Progenitor cell of endocrine pancreas (in vitro differentiated cells): ENCODE measurements around the gene MTUS2. TPM values are rescaled to one million over a fixed set of nuclear protein-coding genes. Genes with fewer than 3 reads are reported as not detected.

Experiments
- DNase-seq: peaks from one replicate; pipeline ENCODE4 v3.0.0; 2021; ENCODE audit warnings: low spot score; ENCODE audit not compliant: unreplicated experiment
- H3K27ac Mint-ChIP-seq: 2 replicates; pipeline ENCODE4 v1.8.0; 2021; ENCODE audit warnings: mild to moderate bottlenecking, moderate library complexity, mixed read lengths
- H3K27me3 Mint-ChIP-seq: 2 replicates; pipeline ENCODE4 v1.8.0; 2021; ENCODE audit warnings: mixed read lengths
- H3K36me3 Mint-ChIP-seq: 2 replicates; pipeline ENCODE4 v1.8.0; 2022; ENCODE audit warnings: mixed read lengths; ENCODE audit not compliant: insufficient read depth
- H3K4me1 Mint-ChIP-seq: 2 replicates; pipeline ENCODE4 v1.8.0; 2021; ENCODE audit warnings: low read depth, mixed read lengths
- H3K4me3 Mint-ChIP-seq: 2 replicates; pipeline ENCODE4 v1.8.0; 2021; ENCODE audit warnings: low read depth, mild to moderate bottlenecking, moderate library complexity, mixed read lengths
- H3K9me3 Mint-ChIP-seq: 2 replicates; pipeline ENCODE4 v1.8.0; 2021; ENCODE audit warnings: low read depth, mixed read lengths
- total RNA-seq: library from RNA; stranded (reverse); gene quantifications from 2 replicates; pipeline ENCODE4 v1.2.1, GENCODE V29; 2021
- TF ChIP-seq, protein P1 (sequence below): fragments of 200-600 bp; sonication (generic); IDR thresholded peaks from one replicate; pipeline ENCODE4 v1.5.0; 2021; ENCODE audit warnings: antibody characterized with exemption, mild to moderate bottlenecking; ENCODE audit not compliant: unreplicated experiment

Gene MTUS2
- total RNA-seq, 1 donor from 2014 or later: 9.3 TPM

DNA sequence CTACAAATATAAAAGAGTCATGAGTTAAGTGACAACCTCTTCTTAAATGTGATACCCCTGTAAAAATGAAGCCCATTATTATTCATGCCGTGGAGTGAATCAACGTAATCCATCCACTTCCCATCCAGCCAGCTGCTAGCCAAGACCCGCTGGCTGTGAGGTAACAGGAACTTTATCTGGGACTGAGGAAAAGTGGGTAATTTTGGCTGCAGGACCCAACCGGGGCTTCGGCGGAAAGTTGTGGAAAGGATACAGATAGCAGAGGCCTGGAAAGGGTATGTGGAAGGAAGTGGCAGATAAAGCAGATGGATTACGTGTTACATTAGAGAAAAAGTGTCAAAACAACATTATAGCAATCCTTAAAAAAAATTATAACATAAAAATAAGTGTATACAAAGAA, 727.0 kb downstream of the MTUS2 start:
- Mint-ChIP-seq H3K4me3 (no peak overlapping the region), H3K27ac (peak overlapping the region; percentile 65), H3K9me3 (no peaks in the 10 kb centered on the region), H3K36me3 (peaks cover 13% of the 10 kb centered on the region), H3K4me1 (peaks cover 25% of the 10 kb centered on the region), H3K27me3 (no peaks in the 10 kb centered on the region)
- TF ChIP-seq, protein P1, sequence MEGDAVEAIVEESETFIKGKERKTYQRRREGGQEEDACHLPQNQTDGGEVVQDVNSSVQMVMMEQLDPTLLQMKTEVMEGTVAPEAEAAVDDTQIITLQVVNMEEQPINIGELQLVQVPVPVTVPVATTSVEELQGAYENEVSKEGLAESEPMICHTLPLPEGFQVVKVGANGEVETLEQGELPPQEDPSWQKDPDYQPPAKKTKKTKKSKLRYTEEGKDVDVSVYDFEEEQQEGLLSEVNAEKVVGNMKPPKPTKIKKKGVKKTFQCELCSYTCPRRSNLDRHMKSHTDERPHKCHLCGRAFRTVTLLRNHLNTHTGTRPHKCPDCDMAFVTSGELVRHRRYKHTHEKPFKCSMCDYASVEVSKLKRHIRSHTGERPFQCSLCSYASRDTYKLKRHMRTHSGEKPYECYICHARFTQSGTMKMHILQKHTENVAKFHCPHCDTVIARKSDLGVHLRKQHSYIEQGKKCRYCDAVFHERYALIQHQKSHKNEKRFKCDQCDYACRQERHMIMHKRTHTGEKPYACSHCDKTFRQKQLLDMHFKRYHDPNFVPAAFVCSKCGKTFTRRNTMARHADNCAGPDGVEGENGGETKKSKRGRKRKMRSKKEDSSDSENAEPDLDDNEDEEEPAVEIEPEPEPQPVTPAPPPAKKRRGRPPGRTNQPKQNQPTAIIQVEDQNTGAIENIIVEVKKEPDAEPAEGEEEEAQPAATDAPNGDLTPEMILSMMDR: no peak
- DNase-seq: no peak

DNA sequence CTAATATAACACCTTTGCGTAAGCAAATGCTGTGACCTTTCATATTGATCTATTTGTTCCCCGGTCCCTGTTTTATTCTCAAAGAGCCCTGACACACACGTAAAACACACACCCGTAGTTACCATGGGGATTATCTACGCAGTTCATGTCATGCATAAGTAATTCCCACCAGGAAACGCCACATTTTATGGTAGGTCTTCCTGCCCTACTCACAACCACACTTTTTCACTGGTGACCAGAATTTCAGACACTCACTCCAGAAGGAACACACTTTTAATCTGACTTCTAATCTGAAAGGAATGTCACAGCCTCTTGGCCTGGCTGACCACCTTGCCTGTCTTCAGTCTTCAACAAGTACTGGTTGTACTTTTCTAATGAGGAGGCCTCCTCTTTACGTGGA, 728.6 kb downstream of the MTUS2 start:
- DNase-seq: no peak

DNA sequence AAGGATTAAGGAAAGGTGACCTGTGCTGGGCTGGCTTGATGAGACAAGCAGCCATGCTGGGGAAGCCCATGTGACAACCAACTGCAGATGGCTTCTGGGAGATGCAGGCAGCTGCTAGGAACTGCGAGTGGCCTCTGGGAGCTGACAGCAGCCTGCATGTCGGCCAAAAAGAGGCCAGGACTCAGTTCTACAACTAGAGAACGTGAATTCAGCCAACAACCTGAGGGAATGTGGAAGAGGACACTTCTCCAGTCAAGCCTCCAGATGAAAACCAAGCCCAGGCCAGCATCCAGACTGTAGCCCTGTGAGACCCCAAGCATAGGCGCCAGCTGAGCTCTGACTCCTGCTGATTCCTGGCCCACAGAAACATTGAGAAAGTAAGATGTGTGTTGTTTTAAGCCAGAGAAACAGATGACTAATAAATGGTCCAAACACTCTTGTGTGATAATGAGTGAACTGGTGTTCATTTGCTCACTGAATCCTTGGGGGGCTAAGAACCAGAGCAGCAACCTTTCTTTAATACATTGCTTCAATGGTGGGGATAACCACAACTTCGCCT, 730.4 kb downstream of the MTUS2 start:
- H3K4me1 Mint-ChIP-seq: peaks cover 25% of the 10 kb centered on the region
- peaks cover 3% of the 10 kb centered on the region for H3K9me3 Mint-ChIP-seq
- H3K27me3 Mint-ChIP-seq: no peaks in the 10 kb centered on the region
- TF ChIP-seq, protein P1: no peak
- H3K27ac Mint-ChIP-seq: no peak overlapping the region
- H3K36me3 Mint-ChIP-seq: peaks cover 20% of the 10 kb centered on the region
- no peak overlapping the region for H3K4me3 Mint-ChIP-seq
- DNase-seq: no peak

More for the DNA sequence above, 728.6 kb downstream of the MTUS2 start:
- Mint-ChIP-seq H3K27me3 (no peaks in the 10 kb centered on the region), H3K4me3 (no peak overlapping the region), H3K9me3 (no peaks in the 10 kb centered on the region), H3K27ac (peak overlapping the region; percentile 43), H3K4me1 (peaks cover 25% of the 10 kb centered on the region), H3K36me3 (peaks cover 18% of the 10 kb centered on the region)
- TF ChIP-seq, protein P1: no peak

DNA sequence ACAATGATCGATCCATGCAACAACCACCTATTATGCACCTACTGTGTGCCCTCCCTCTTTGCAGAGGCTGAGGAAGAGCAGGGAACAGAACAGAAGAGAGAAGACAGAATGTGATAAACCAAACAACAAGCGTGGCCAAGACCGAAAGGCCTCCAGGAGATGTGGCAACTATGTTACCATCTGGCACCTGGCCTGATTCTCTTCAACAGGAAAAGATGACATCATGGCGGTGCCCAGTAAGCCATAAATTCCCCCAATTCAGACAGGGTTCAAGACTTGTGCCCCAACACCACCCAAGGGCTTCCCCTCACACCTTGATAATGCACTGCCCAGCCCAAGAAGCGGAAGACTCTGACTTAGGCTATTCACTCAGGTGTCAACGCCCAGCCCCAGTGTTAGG, 731.1 kb downstream of the MTUS2 start:
- TF ChIP-seq, protein P1: no peak
- H3K9me3 Mint-ChIP-seq: peaks cover 3% of the 10 kb centered on the region
- no peak overlapping the region for H3K4me3 Mint-ChIP-seq
- H3K27ac Mint-ChIP-seq: no peak overlapping the region
- DNase-seq: no peak
- peaks cover 25% of the 10 kb centered on the region for H3K4me1 Mint-ChIP-seq
- H3K36me3 Mint-ChIP-seq: peaks cover 20% of the 10 kb centered on the region
- no peaks in the 10 kb centered on the region for H3K27me3 Mint-ChIP-seq

Other genes starting within 250 kb of the MTUS2 start
- gene POMP, start 161.2 kb upstream of the MTUS2 start, total RNA-seq: 58.9 and 60.9 TPM in 2 replicates
- gene SLC46A3, start 101.4 kb upstream of the MTUS2 start, total RNA-seq: 3.3 and 3.5 TPM in 2 replicates